H1 (cell line): ENCODE results near the gene ZNF804B. TPM values are rescaled to one million over a fixed set of nuclear protein-coding genes. Genes with fewer than 3 reads are reported as not detected.

Experiments used
- CTCF ChIA-PET: fragments of 300-600 bp; sonication (Branson Sonifier 250); formaldehyde crosslinking; loops from one replicate; lab custom pipeline; 2021; ENCODE audit not compliant: partially characterized antibody; lab: Charles Lee
- POLR2A ChIA-PET: fragments of 300-600 bp; sonication (Branson Sonifier 250); formaldehyde crosslinking; loops from one replicate; lab custom pipeline; 2021; ENCODE audit warnings: inconsistent platforms; ENCODE audit not compliant: partially characterized antibody; lab: Charles Lee
- DNase-seq, 2 experiments: peaks; one replicate each; pipeline versions ENCODE4 v3.0.0 to v3.0.0-alpha.2; 2010 to 2022; ENCODE audit warnings: low spot score in 2 of 2, low read depth in 1 of 2, mixed read lengths in 1 of 2
- FAIRE-seq: peaks from 2 replicates; lab custom pipeline; 2011; peaks lifted over from hg19 to GRCh38; lab: Jason Lieb, UNC
- H2AFZ ChIP-seq: 2 replicates; pipeline ENCODE4 v1.8.1; 2012; ENCODE audit warnings: low read length, inconsistent platforms
- H2AK5ac ChIP-seq: 2 replicates; pipeline ENCODE4 v1.6.1; 2013; ENCODE audit warnings: low read depth, low read length
- H2BK120ac ChIP-seq: replicated peaks from 2 replicates; pipeline ENCODE3; 2013; ENCODE audit warnings: low read depth, low read length, inconsistent platforms
- H2BK12ac ChIP-seq: 2 replicates; pipeline ENCODE4 v1.6.1; 2013; ENCODE audit warnings: low read depth, low read length
- H2BK15ac ChIP-seq: 2 replicates; pipeline ENCODE4 v1.6.1; 2013; ENCODE audit warnings: low read length
- H2BK20ac ChIP-seq: 2 replicates; pipeline ENCODE4 v1.6.1; 2013; ENCODE audit warnings: low read length
- H2BK5ac ChIP-seq: 2 replicates; pipeline ENCODE4 v1.6.1; 2013; ENCODE audit warnings: low read depth, low read length
- H3K14ac ChIP-seq: 2 replicates; pipeline ENCODE4 v1.6.1; 2013; ENCODE audit warnings: inconsistent platforms; ENCODE audit not compliant: insufficient read length
- H3K18ac ChIP-seq: 2 replicates; pipeline ENCODE4 v1.6.1; 2013; ENCODE audit warnings: low read length; ENCODE audit errors: extremely low read depth
- H3K23ac ChIP-seq: 2 replicates; pipeline ENCODE4 v1.6.1; 2013; ENCODE audit warnings: inconsistent platforms; ENCODE audit not compliant: insufficient read length
- H3K23me2 ChIP-seq: 2 replicates; pipeline ENCODE4 v1.6.1; 2013; ENCODE audit warnings: low read depth, low read length
- H3K27ac ChIP-seq: 2 replicates; pipeline ENCODE4 v1.6.1; 2011; ENCODE audit warnings: low read depth, low read length, inconsistent platforms
- H3K27me3 ChIP-seq, 4 experiments: replicated peaks in 1 of 4; 1 replicate in 1 of 4; 2 replicates in 3 of 4; pipeline versions ENCODE4 v1.6.1 to v1.8.1; 2011 to 2013; ENCODE audit warnings: low read length in 3 of 4, mild to moderate bottlenecking in 3 of 4, inconsistent platforms in 2 of 4, mixed read lengths in 2 of 4, moderate library complexity in 1 of 4; ENCODE audit not compliant: control insufficient read depth in 3 of 4, insufficient read depth in 3 of 4; ENCODE audit errors: extremely low read depth in 1 of 4
- H3K36me3 ChIP-seq, 4 experiments: 2 replicates each; pipeline versions ENCODE4 v1.6.1 to v1.8.1; 2011 to 2013; ENCODE audit warnings: mild to moderate bottlenecking in 4 of 4, low read length in 3 of 4, moderate library complexity in 2 of 4, control low read depth in 1 of 4, inconsistent platforms in 1 of 4; ENCODE audit not compliant: insufficient read depth in 4 of 4, control insufficient read depth in 2 of 4
- H3K4ac ChIP-seq: replicated peaks from 2 replicates; pipeline ENCODE3; 2013; ENCODE audit warnings: low read length, low read depth, mixed read lengths, inconsistent platforms; ENCODE audit not compliant: insufficient read length
- H3K4me1 ChIP-seq, 4 experiments: replicated peaks in 1 of 4; 1 replicate in 1 of 4; 2 replicates in 3 of 4; pipeline versions ENCODE4 v1.6.1 to v1.8.1; 2011 to 2013; ENCODE audit warnings: low read length in 3 of 4, inconsistent platforms in 2 of 4, mixed read lengths in 1 of 4; ENCODE audit not compliant: insufficient read depth in 4 of 4, control insufficient read depth in 3 of 4
- H3K4me2 ChIP-seq, 2 experiments: 2 replicates each; pipeline versions ENCODE4 v1.6.1 to v1.8.1; 2011 to 2013; ENCODE audit warnings: low read depth in 2 of 2, low read length in 2 of 2, control low read depth in 1 of 2, inconsistent platforms in 1 of 2, mild to moderate bottlenecking in 1 of 2; ENCODE audit not compliant: insufficient read depth in 1 of 2
- H3K4me3 ChIP-seq, 4 experiments: fragments of 200-600, 300-600 bp in 1 of 4; sonication (generic), shearing (Covaris generic), sonication (Bioruptor Twin) in 1 of 4; 2 replicates each; pipeline versions ENCODE4 v1.5.1 to v1.8.1; 2011 to 2016; ENCODE audit warnings: low read length in 4 of 4, low read depth in 3 of 4, control low read depth in 2 of 4, inconsistent platforms in 2 of 4, mild to moderate bottlenecking in 2 of 4, mixed read lengths in 1 of 4, moderate library complexity in 1 of 4; ENCODE audit not compliant: insufficient read depth in 2 of 4; ENCODE audit errors: extremely low read depth in 1 of 4
- H3K56ac ChIP-seq: replicated peaks from 2 replicates; pipeline ENCODE3; 2013; ENCODE audit warnings: low read depth, mild to moderate bottlenecking, mixed read lengths, low read length, inconsistent platforms; ENCODE audit not compliant: insufficient read length
- H3K79me1 ChIP-seq: 2 replicates; pipeline ENCODE4 v1.6.1; 2013; ENCODE audit warnings: low read depth, low read length, control low read depth
- H3K79me2 ChIP-seq, 2 experiments: 2 replicates each; pipeline versions ENCODE4 v1.6.1 to v1.8.1; 2012 to 2013; ENCODE audit warnings: low read length in 2 of 2, mild to moderate bottlenecking in 2 of 2, inconsistent platforms in 1 of 2; ENCODE audit not compliant: insufficient read depth in 2 of 2, control insufficient read depth in 1 of 2
- H3K9ac ChIP-seq, 4 experiments: replicated peaks in 1 of 4; 1 replicate in 1 of 4; 2 replicates in 3 of 4; pipeline versions ENCODE4 v1.6.1 to v1.8.1; 2011 to 2013; ENCODE audit warnings: low read depth in 3 of 4, low read length in 3 of 4, control low read depth in 2 of 4, mild to moderate bottlenecking in 2 of 4, moderate library complexity in 2 of 4, inconsistent platforms in 1 of 4; ENCODE audit errors: extremely low read depth in 1 of 4
- H3K9me3 ChIP-seq, 2 experiments: 2 replicates each; pipeline versions ENCODE4 v1.6.1 to v1.8.1; 2012 to 2013; ENCODE audit warnings: mild to moderate bottlenecking in 2 of 2, moderate library complexity in 2 of 2, control low read depth in 1 of 2, inconsistent platforms in 1 of 2, low read depth in 1 of 2, low read length in 1 of 2, mixed read lengths in 1 of 2; ENCODE audit not compliant: insufficient read depth in 2 of 2
- H4K20me1 ChIP-seq, 2 experiments: replicated peaks in 1 of 2; 2 replicates each; pipeline versions ENCODE3 to v1.8.1; 2011 to 2013; ENCODE audit warnings: inconsistent platforms in 2 of 2, low read length in 2 of 2, mild to moderate bottlenecking in 1 of 2; ENCODE audit not compliant: insufficient read depth in 2 of 2, control insufficient read depth in 1 of 2
- H4K5ac ChIP-seq: 2 replicates; pipeline ENCODE4 v1.6.1; 2013; ENCODE audit warnings: low read length, low read depth, mixed read lengths, inconsistent platforms; ENCODE audit not compliant: insufficient read length
- H4K8ac ChIP-seq: 2 replicates; pipeline ENCODE4 v1.8.0; 2013; ENCODE audit warnings: mild to moderate bottlenecking, moderate library complexity, low read length, inconsistent platforms; ENCODE audit not compliant: insufficient read depth; ENCODE audit errors: extremely low read depth
- H4K91ac ChIP-seq: replicated peaks from 2 replicates; pipeline ENCODE3; 2013; ENCODE audit warnings: low read length, mixed read lengths, inconsistent platforms; ENCODE audit not compliant: insufficient read length
- ATF2 ChIP-seq: IDR thresholded peaks from 2 replicates; pipeline ENCODE4 v1.6.1; 2012; ENCODE audit warnings: low read length, inconsistent platforms
- ATF3 ChIP-seq: IDR thresholded peaks from 2 replicates; pipeline ENCODE4 v1.6.1; 2011; ENCODE audit warnings: low read depth, mild to moderate bottlenecking, low read length; ENCODE audit not compliant: insufficient read depth
- CBX5 ChIP-seq: fragments of 300-800, 300-1000 bp; sonication (generic); IDR thresholded peaks from 2 replicates; pipeline ENCODE4 v1.7.1; 2016; ENCODE audit warnings: antibody characterized with exemption, low read length, low read depth
- CEBPB ChIP-seq: IDR thresholded peaks from 2 replicates; pipeline ENCODE4 v1.6.1; 2012; ENCODE audit warnings: low read depth, low read length
- CHD2 ChIP-seq: IDR thresholded peaks from 2 replicates; pipeline ENCODE4 v1.6.1; 2012; ENCODE audit warnings: low read length, improper control_type of control experiment
- FOSL1 ChIP-seq: IDR thresholded peaks from 2 replicates; pipeline ENCODE4 v1.6.1; 2011; ENCODE audit warnings: mild to moderate bottlenecking, low read depth, low read length, moderate library complexity; ENCODE audit not compliant: insufficient read depth
- SIX5 ChIP-seq: IDR thresholded peaks from 2 replicates; pipeline ENCODE4 v1.6.1; 2011; ENCODE audit warnings: mild to moderate bottlenecking, low read depth, low read length
- SP1 ChIP-seq: IDR thresholded peaks from 2 replicates; pipeline ENCODE4 v1.6.1; 2011; ENCODE audit warnings: low read depth, low read length
- TBP ChIP-seq: IDR thresholded peaks from 2 replicates; pipeline ENCODE4 v1.6.1; 2011; ENCODE audit warnings: low read depth, low read length, improper control_type of control experiment
- YY1 ChIP-seq: IDR thresholded peaks from 2 replicates; pipeline ENCODE4 v1.6.1; 2011; ENCODE audit warnings: low read depth, mild to moderate bottlenecking, low read length
- WGBS, 2 experiments: shearing (Covaris generic) in 1 of 2; methylation state at CpG; one replicate each; pipeline versions ENCODE4 v1.1.6 to v1.1.7; 2013 to 2015; ENCODE audit warnings: low lambda C conversion rate in 2 of 2, mixed read lengths in 2 of 2, inconsistent platforms in 1 of 2, low coverage in 1 of 2, missing lambda C conversion rate in 1 of 2; ENCODE audit not compliant: insufficient replicate concordance in 2 of 2, insufficient coverage in 1 of 2, insufficient read length in 1 of 2; ENCODE audit errors: extremely low coverage in 1 of 2, missing lambda C conversion rate in 1 of 2; 5-methylcytosine and 5-hydroxymethylcytosine counted together
- polyA plus RNA-seq, 7 experiments: library from polyadenylated mRNA; depleted of rRNA in 3 of 7; stranded (reverse) in 5 of 7; unstranded in 2 of 7; fragments of >200 nt in 5 of 7; fragments of 200-250 nt in 2 of 7; gene quantifications; 1 replicate in 5 of 7; 2 replicates in 1 of 7; 4 replicates in 1 of 7; pipeline versions ENCODE4 v1.2.1 to v1.2.3, GENCODE V29; 2011 to 2013; ENCODE audit warnings: missing spikeins in 2 of 7, mixed read lengths in 2 of 7
- total RNA-seq: library from RNA; stranded (reverse); fragmentation: NEBNext Ultra II Directional; extraction: Animal tissue kit (Norgen Biotek cat#: 25700); gene quantifications from 2 replicates; pipeline ENCODE4 v1.2.1, GENCODE V29; 2021

ZNF804B gene
- total and polyA plus RNA-seq, 2 of the 8 experiments (the other 6 are each of a cell fraction or from before 2014, with no cell fraction given), result not detected

GRCh38 chr7:89028319-89028718 lies 268.8 kb downstream of the ZNF804B start:
- DNase-seq (no peak), FAIRE-seq (no peak)
- Histone ChIP-seq H3K4me1 (peaks cover 0 to 2% (median 1%) of the 10 kb centered on the region in 4 experiments; a peak in 1 of 7 replicates), H2BK120ac (no peak overlapping the region), H3K36me3 (no peaks in the 10 kb centered on the region; a peak in 1 of 8 replicates), H4K91ac (no peak overlapping the region), H3K27me3 (peaks cover 0 to 1% (median 0%) of the 10 kb centered on the region in 4 experiments; a peak in 1 of 7 replicates), H3K4me3 (no peak overlapping the region), H3K4ac (no peak overlapping the region), H3K9me3 (no peaks in the 10 kb centered on the region), H2BK12ac (no peak overlapping the region), H2BK5ac (no peak overlapping the region), H3K56ac (no peak overlapping the region), H3K79me1 (no peaks in the 10 kb centered on the region), H4K5ac (no peak overlapping the region), H3K23me2 (no peaks in the 10 kb centered on the region), H3K18ac (no peak overlapping the region), H2BK20ac (no peak overlapping the region), H2BK15ac (no peak overlapping the region), H3K9ac (no peak overlapping the region)
- POLR2A ChIA-PET, result no interaction called here
- CTCF ChIA-PET, result no interaction called here
- TF ChIP-seq FOSL1 (no peak), CBX5 (no peak), SIX5 (no peak), YY1 (no peak), CHD2 (no peak), SP1 (no peak), ATF2 (no peak), ATF3 (no peak), CEBPB (no peak), TBP (no peak)
- TF ChIP-seq, all 59 proteins: peak for 0
- Histone ChIP-seq H3K4me2 (no peak overlapping the region), H2AFZ (no peak overlapping the region), H2AK5ac (no peak overlapping the region), H3K27ac (no peak overlapping the region), H3K79me2 (no peaks in the 10 kb centered on the region), H3K23ac (no peak overlapping the region), H4K8ac (no peak overlapping the region), H4K20me1 (no peaks in the 10 kb centered on the region), H3K14ac (no peak overlapping the region)
- 93% methylated on average over 4 of the region's 4 CpGs; no CpG with 5 or more reads in 1 of the 2 experiments for WGBS, 2 experiments
